GM20431 (cell line): Measurements from ENCODE around the gene MYH16.
"Not testable (repeated sequence)": the region's sequence is repeated elsewhere in the genome, so short reads cannot be mapped to it uniquely, and the experiment has no call there.

Experiments
- in situ Hi-C: fragments of 300-500 bp; cut with MseI, MboI; formaldehyde crosslinking; loops from one replicate; pipeline ENCODE4 v1.15.0; 2020; ENCODE audit warnings: low sequenced_read_pairs; ENCODE audit not compliant: unreplicated experiment

The MYH16 gene

DNA sequence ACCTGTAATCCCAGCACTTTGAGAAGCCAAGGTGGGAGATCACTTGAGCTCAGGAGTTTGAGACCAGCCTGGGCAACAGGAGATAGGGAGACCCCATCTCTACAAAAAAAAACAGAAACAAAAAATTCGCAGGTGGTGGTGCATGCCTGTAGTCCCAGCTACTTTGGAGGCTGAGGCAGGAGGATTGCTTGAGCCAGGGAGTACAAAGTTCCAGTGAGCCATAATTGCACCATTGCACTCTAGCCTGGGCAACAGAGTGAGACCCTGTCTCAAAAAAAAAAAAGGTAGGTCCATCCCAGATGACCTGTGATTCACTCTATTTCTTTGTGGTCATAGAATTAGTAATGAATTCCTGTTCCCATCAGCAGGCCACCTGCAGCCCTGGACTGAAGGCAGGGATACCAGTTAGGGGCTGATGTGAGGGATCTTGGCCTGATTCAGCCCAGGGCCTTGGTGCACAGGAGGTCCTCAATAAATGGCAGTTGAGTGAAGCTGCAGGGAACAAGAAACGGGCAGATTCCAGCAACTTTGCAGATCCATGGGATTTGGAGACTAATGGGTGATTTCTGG, at the start of gene MYH16:
Gene MYH16, plus strand, starts transcription at position 364 of the 570 bp plus-strand sequence.
- in situ Hi-C loops, result no loop called here

DNA sequence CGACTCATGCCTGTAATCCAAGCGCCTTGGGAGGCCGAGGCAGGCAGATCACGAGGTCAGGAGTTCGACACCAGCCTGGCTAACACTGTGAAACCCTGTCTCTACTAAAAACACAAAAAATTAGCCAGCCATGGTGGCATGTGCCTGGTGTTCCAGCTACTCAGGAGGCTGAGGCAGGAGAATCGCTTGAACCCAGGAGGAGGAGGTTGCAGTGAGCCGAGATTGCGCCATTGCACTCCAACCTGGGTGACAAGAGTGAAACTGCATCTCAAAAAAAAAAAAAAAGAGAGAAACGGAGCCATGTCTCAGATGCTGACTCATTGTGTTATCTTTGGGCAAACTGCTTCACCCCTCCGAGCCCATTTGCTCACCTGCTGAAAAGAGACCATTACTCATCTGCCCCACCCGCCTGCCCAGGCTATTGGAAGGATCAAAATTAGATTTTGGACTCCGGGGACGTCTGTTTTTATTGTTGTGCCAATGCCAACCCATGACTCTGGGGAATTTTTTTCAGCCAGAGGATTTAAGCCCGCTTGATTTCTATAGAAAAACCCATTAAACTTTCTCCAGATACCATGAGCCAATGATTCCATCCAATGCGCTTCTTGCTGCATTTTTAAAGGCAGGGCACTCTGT, 48.3 kb upstream of the MYH16 start:
- in situ Hi-C loops, result not testable (repeated sequence)

- in situ Hi-C loops, result no loop called here
Measured at GRCh38 chr7:99224899-99225265, 47.8 kb upstream of the MYH16 start.

GRCh38 chr7:99229234-99229633, 43.4 kb upstream of the MYH16 start:
- in situ Hi-C loops, result no loop called here

DNA sequence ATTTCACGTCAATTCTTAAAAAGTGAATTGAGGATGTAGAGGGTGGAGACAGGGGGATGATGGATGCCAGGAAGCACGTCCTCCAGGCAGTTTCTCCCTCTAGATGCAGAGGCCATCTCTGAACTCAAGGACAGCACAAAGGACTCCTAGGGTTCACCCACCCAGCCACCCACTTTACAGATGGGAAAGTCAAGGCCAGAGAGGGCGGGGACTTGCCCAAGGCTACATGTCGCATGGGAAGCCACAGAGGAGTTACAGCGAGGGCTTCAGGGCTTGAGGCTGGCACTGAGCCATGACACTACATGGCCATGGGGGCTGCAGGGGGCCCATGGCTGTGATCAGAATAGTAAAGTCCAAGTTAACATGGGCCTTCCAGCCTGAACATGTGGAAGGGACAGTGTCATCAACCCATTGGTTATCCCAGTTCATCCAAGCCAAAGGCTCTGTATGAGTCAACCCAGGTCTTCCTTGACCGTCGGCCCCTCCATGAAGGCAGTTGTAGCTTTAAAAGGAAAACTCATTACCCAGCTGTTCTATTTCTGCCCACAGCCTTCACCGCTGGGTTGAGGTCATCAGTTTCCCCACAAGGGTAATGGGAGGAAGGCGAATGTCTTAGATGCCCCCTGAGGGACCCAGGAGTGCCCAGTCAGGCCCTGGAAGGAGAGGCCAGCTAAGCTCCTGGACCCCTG, 40.4 kb upstream of the MYH16 start:
- in situ Hi-C loops, result no loop called here

- in situ Hi-C loops, result not testable (repeated sequence)
Measured at GRCh38 chr7:99232955-99233354, 39.7 kb upstream of the MYH16 start.

DNA sequence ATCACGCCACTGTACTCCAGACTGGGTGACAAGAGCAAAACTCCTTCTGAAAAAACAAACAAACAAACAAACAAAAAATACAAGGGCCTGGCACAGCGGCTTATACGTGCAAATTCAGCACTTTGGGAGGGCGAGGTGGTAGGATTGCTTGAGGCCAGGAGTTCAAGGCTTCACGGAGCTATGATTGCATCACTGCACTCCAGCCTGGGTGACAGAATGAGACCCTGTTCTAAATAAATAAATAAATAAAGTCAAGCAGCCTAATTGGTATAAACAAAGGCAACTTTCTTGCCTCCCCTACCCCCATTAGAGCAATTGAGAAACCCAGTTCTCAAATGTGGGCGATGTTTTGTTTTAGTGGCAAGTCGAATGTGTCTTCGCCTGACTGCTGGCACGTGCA, 38.5 kb upstream of the MYH16 start:
- in situ Hi-C loops, result no loop called here

GRCh38 chr7:99235925-99236324, 36.7 kb upstream of the MYH16 start:
- in situ Hi-C loops, result no loop called here

- in situ Hi-C loops, result not testable (repeated sequence)
Measured at GRCh38 chr7:99237876-99238275, 34.8 kb upstream of the MYH16 start.

DNA sequence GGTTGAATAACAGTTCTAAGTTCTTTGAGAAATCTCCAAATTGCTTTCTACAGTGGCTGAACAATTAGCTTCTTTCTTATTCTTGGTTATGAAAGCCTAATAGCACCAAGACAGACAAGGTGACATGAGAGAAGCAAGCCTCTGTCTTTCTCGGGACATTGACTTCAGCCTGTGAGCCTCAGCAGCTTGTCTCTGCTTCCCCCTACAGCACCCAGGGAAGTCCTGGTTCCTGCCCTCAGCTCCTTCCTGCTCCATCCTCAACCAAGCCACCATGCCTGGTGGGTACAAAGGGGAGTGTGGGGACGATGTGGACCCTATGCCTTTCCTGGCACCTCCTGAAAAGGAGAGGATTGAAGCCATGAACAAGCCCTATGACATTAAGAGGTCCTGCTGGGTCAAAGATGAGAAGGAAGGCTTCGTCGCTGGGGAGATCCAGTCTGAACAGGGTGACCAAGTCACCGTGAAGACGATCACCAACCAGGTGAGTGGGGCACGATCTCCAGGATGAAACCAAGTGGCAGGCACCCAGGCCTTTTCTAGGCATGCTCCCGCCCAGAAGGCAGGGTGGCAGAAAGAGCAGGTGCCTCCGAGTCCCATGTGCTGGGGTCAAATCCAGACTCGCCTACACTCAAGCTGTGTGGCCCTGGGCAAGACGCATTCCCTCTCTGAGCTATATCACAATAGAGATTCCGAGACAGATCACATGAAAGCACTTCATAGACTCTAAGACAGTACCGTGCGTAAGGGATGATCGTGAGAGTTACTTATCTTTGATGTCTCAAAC, 33.9 kb upstream of the MYH16 start:
- in situ Hi-C loops, result no loop called here

- in situ Hi-C loops, result no loop called here
Measured at GRCh38 chr7:99242682-99243081, 30.0 kb upstream of the MYH16 start.

DNA sequence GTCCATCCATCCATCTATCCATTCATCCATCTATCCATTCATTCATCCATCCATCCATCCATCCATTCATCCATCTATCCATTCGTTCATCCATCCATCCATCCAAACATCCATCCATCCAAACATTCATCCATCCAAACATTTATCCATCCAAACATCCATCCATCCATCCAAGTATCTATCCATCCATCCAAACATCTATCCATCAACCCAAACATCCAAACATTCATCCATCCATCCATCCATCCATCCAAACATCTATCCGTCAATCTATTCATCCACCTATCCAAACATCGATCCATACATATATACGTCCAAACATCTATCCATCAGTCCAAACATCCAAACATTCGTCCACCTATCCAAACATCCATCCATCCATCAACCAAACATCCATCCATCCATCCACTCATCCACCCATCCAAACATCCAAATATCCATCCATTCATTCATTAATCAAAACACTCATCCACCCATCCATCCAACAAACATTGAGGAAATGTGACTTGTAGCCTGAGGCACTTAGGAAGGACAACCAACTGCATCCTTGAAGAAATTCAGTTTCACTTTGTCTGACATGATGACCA, 28.8 kb upstream of the MYH16 start:
- in situ Hi-C loops, result no loop called here

GRCh38 chr7:99244939-99245338, 27.7 kb upstream of the MYH16 start:
- in situ Hi-C loops, result no loop called here

- in situ Hi-C loops, result no loop called here
Measured at GRCh38 chr7:99248391-99249095, 24.1 kb upstream of the MYH16 start.

DNA sequence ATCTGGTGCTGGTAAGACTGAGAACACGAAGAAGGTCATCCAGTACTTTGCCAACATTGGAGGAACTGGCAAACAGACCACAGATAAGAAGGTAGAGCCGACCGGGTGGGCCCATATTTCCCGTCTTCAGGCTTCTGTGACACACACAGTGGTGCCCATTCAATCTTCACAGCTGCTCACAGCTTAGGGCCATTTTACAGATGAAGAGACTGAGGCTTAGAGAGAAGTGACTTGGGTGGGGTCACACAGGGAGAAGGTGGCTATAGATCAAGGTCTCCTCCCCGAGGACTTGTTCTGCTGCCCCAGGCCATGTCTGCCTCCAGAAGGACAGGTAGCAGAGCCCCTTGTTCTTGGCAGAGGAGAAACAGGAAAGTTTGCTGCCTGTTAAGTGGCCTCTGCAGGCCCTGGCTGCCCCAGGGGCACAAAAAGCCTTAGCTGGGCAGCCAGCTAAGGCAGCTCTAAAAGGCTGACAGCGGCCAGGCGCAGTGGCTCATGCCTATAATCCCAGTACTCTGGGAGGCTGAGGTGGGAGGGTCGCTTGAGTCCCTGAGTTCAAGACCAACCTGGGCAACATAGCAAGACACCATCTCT, 22.6 kb upstream of the MYH16 start:
- in situ Hi-C loops, result no loop called here

- in situ Hi-C loops, result no loop called here
Measured at GRCh38 chr7:99252166-99252895, 20.3 kb upstream of the MYH16 start.

GRCh38 chr7:99253369-99253768, 19.3 kb upstream of the MYH16 start:
- in situ Hi-C loops, result no loop called here

- in situ Hi-C loops, result no loop called here
Measured at GRCh38 chr7:99254390-99254789, 18.2 kb upstream of the MYH16 start.

DNA sequence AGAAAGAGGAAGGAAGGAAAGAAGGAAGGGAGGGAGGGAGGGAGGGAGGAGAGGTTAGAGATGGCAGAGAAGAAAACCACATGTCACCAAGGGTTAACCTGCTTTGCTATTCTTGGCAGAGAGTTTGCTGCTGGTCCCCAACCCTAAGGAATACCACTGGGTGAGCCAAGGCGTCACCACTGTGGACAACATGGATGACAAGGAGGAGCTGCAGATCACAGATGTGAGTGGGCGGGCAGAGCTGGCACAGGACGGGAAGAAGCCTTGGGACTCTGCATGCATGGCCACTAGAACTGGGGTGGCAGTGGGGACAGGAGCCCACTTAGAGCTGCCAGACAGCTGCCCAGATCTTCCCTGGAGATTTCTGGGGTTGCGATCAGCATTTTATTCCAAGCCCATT, 17.2 kb upstream of the MYH16 start:
- in situ Hi-C loops, result no loop called here
